ENCODE results near the gene CFHR3. TPM values are rescaled to one million over a fixed set of nuclear protein-coding genes. Genes with fewer than 3 reads are reported as not detected.

Gene CFHR3
- total RNA-seq, 1 donor from 2014 or later = not detected

Other genes with a start within 250 kb of the CFHR3 start
- under 0.01 and 0.13 TPM in 2 replicates for gene KCNT2, start 166.4 kb upstream of the CFHR3 start, total RNA-seq
- 6.5 and 92.4 TPM in 2 replicates for gene CFH, start 122.8 kb upstream of the CFHR3 start, total RNA-seq
- gene CFHR1, start 44.9 kb downstream of the CFHR3 start, total RNA-seq = not detected in 2 replicates
- not detected in 2 replicates for gene CFHR4, start 113.2 kb downstream of the CFHR3 start, total RNA-seq
- gene CFHR2, start 168.9 kb downstream of the CFHR3 start, total RNA-seq = not detected in 2 replicates
- not detected in 2 replicates for gene CFHR5, start 202.7 kb downstream of the CFHR3 start, total RNA-seq

Data from dermis microvascular lymphatic vessel endothelial cell (primary cell).